GM21367 (cell line): ENCODE results near the gene D2HGDH.
A peak's percentile ranks its signal among the peaks of the same experiment; 100 is the strongest.

ENCODE experiments used
- ATAC-seq: cut with Tn5 transposase; IDR thresholded peaks from one replicate; pipeline ENCODE4 v1.9.1; 2021; ENCODE audit not compliant: unreplicated experiment

D2HGDH gene

GRCh38 chr2:241734467-241735208 lies at the start of gene D2HGDH:
D2HGDH (plus strand) TSS chr2:241734630; CDS start chr2:241735225, 595 bp downstream.
- ATAC-seq: peak; percentile 77

- ATAC-seq: no peak
Measured at GRCh38 chr2:241686324-241686649, 48.1 kb upstream of the D2HGDH start.

- ATAC-seq: peak; percentile 92
Measured at GRCh38 chr2:241686650-241687425, 47.6 kb upstream of the D2HGDH start, which contains the start of gene DTYMK. DTYMK (minus strand) TSS chr2:241686815; CDS start chr2:241686783, 32 bp downstream.

- no peak for ATAC-seq
Measured at GRCh38 chr2:241689306-241689705, 45.1 kb upstream of the D2HGDH start.

- ATAC-seq: no peak
Measured at GRCh38 chr2:241690202-241690717, 44.2 kb upstream of the D2HGDH start.

GRCh38 chr2:241692448-241692847 lies 42.0 kb upstream of the D2HGDH start:
- ATAC-seq: no peak

GRCh38 chr2:241695651-241696050 lies 38.8 kb upstream of the D2HGDH start:
- ATAC-seq: no peak

- ATAC-seq: no peak
Measured at GRCh38 chr2:241701149-241701398, 33.4 kb upstream of the D2HGDH start.

- peak; percentile 52 for ATAC-seq
Measured at GRCh38 chr2:241701399-241702154, 32.9 kb upstream of the D2HGDH start, which contains the start of gene ING5. ING5 (plus strand) TSS chr2:241702039; CDS start chr2:241702066, 27 bp downstream.

- ATAC-seq: peak; percentile 59
Measured at GRCh38 chr2:241702155-241703031, 32.0 kb upstream of the D2HGDH start.

GRCh38 chr2:241703032-241703604 lies 31.3 kb upstream of the D2HGDH start:
- no peak for ATAC-seq

- no peak for ATAC-seq
Measured at GRCh38 chr2:241706537-241706936, 27.9 kb upstream of the D2HGDH start.

GRCh38 chr2:241708879-241709278 lies 25.6 kb upstream of the D2HGDH start:
- ATAC-seq: no peak

- no peak for ATAC-seq
Measured at GRCh38 chr2:241719093-241719492, 15.3 kb upstream of the D2HGDH start.

- ATAC-seq: no peak
Measured at GRCh38 chr2:241720099-241720498, 14.3 kb upstream of the D2HGDH start.

GRCh38 chr2:241720560-241720959 lies 13.9 kb upstream of the D2HGDH start:
- ATAC-seq: no peak

GRCh38 chr2:241721852-241722251 lies 12.6 kb upstream of the D2HGDH start:
- ATAC-seq: no peak

- no peak for ATAC-seq
Measured at GRCh38 chr2:241722896-241723454, 11.5 kb upstream of the D2HGDH start.

GRCh38 chr2:241724259-241724974 lies 10.0 kb upstream of the D2HGDH start:
- ATAC-seq: no peak
